HG03108 (cell line): ENCODE measurements around the gene ROR2.

Source experiments
- ATAC-seq: cut with Tn5 transposase; IDR thresholded peaks from one replicate; pipeline ENCODE4 v1.9.1; 2021; ENCODE audit warnings: moderate library complexity; ENCODE audit not compliant: unreplicated experiment

ROR2 gene

DNA sequence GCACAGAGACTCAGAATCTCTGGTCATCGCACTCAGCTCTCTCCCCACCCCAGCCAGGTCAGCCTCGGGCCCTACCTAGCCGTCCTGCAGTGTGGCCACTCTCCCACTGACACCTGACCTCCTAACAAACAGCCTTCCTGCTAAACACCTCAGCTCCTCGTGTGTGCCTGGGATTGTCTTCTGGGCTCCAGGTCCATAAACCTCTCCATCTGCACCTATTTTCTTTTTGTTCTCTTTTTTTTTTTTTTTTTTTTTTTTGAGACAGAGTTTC is 193.6 kb downstream of the ROR2 start:
- ATAC-seq = no peak

DNA sequence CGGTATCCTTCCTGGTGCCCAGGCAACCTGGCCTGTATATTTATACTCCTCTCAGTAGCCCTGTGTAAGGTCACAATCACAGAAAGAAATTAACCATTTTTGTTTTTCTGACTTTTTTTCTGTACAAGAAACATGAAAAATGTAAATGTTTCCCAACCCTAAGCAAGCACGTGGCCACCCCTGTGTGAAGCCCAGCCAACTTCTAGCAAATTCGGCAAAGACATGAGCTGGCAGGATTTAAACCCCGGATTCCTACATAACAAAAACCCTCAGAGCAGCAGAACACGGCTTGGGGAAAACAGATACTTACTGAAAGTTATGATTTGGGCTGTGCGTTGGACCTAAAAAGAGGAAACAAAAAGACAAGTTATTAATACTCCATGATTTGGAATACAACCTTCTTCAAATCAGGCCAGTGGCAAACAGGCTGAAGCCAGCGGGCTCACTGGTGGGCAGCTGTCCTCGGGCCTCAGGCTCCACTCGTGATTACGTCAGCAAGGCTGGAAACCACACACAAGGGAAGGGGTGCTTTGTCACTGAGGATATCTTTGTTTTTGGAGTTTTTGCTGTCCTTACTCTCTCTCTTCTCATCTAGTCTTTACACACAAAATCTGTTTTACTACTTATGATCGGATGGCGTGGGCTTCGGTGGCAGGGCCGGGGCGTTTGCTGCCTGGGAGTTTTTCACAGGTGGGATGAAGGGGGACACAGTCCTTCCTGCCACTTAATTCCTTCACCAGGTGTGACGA is 194.1 kb downstream of the ROR2 start:
- ATAC-seq = no peak

DNA sequence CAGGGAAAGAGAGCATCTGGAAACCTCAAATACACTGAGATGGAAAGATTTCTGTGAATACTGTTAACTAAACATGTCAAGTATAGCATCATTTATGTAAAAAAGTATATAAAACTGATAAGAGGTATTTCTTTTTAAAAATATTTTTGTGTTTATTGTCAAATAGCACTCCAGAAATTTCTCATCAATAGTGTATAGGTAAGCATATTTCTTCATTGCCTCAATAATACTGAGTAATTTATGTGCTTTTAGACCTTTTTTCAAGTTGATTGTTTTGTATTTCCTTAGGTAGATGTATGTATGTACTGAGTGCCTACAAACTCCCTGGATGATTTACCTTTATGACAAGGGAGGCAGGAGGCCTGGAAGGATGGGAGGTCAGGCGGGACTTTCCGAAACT is 196.3 kb downstream of the ROR2 start:
- no peak for ATAC-seq

DNA sequence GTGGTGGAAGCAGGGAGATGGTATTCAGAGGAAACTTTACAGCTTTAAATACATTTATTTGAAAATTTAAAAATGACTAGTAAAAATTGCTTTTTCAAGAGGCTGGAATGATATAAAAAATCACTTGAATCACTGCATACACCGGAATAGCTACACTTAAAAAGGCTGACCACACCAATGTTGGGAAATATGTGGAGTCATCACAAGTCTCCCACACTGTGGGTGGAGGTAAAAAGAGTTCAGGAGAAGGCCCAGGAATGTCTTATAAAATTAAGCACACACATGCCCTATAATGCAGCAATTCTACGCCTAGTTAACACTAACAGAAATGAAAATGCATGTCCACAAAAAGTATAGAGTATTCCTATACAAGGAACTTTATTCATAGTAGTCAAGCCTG is 198.1 kb downstream of the ROR2 start:
- ATAC-seq = no peak

DNA sequence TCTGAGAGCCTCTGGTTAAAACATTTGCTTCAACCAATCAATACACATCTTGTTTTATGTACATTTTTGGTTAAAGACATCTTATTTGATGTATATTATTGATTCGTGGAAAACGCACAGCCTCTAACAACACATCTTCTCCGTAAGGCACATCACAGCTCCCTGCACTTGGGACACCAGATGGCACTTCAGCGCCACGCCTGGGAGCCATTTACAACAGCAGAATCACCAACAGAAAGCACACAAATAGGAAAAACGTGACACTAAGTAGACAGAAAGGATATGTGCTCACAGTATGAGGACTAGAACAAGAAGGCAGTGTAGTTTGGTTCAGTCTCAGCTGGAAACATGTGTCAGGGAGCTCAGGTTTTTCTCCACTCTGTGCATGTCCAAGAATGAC is 199.7 kb downstream of the ROR2 start:
- ATAC-seq = no peak

DNA sequence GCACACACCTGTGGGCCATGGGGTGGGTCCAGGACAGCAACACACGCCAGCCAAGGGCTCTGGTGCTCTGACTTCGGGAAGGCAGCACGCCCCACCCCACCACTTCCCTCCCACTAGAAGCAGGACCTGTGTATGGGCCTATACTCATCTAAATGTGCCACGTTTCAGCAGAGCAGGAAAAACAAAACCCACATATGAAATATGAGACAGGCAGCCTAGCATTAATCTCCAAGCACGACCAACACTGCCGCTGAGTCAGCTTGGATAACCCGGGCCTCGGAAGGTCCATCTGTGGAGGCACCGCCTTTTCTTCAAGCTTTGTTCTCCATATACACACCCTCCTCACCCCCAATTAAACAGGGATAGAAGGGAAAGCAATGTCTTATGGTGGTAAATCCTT is 203.1 kb downstream of the ROR2 start:
- no peak for ATAC-seq

DNA sequence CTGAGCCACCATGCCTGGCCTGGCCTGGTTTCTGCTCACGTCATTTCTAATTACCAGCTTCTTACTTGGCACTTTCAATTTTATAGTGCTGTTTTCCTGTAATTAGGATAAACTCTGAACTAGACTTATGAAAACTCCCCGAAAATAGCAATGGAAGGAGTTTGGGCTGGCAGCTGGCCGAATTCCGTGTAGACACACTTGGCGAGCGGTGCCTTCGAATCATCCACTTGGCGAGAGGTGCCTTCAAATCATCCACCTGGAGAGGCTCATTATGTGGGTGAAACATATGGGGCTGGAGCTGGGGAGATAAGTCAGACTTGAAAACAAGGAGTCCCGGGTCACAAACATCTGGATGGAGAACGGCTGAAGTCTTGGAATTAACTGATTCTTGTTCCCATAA is 203.7 kb downstream of the ROR2 start:
- ATAC-seq = no peak

DNA sequence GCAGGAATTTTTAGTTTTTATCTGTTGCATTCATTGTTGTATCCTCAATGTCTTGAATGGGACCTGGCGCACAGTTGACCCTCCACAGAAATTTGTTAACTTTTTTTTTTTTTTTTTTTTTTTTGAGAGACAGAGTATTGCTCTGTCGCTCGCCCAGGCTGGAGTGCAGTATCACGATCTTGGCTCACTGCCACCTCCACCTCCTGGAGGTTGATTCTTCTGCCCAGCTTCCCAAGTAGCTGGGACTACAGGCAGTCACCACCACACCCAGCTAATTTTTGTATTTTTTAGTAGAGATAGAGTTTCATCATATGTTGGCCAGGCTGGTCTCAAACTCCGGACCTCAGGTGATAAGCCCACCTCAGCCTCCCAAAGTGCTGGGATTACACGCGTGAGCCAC is 205.9 kb downstream of the ROR2 start:
- ATAC-seq = no peak

DNA sequence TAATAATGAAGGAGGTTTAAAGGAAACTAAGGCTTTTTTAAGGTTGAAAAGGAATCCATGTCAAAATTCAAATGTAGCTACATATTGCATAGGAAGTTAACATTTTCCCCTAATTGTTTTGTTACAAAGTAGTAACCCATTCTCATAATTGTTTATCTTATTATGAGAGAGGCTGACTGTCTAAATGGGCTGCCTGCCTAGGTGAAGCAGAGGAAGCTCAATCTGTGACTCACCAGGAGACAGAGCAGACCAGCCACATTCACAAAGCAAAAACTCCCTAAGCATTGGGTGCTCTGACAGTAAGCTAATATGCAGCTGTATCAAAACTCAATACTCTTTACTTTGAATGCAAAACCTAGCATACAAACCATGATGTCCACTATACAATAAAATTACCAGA is 208.5 kb downstream of the ROR2 start:
- no peak for ATAC-seq

DNA sequence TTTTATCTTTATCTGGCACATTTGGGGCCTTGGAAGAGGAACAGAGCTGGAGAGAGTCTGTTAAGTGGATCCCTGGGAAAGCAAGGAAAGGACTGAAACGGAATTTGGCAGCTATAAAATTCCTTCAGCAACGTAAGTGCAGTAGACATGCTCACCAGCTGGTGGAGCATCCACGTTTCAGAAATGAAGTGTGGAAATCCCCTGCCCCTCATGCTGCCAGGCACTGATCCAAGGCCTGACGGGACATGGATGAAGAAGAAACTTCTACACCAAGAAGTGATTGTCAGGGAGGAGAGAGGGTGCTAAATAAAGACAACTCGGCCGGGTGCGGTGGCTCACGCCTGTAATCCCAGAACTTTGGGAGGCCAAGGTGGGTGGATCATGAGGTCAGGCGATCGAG is 209.3 kb downstream of the ROR2 start:
- ATAC-seq = no peak

DNA sequence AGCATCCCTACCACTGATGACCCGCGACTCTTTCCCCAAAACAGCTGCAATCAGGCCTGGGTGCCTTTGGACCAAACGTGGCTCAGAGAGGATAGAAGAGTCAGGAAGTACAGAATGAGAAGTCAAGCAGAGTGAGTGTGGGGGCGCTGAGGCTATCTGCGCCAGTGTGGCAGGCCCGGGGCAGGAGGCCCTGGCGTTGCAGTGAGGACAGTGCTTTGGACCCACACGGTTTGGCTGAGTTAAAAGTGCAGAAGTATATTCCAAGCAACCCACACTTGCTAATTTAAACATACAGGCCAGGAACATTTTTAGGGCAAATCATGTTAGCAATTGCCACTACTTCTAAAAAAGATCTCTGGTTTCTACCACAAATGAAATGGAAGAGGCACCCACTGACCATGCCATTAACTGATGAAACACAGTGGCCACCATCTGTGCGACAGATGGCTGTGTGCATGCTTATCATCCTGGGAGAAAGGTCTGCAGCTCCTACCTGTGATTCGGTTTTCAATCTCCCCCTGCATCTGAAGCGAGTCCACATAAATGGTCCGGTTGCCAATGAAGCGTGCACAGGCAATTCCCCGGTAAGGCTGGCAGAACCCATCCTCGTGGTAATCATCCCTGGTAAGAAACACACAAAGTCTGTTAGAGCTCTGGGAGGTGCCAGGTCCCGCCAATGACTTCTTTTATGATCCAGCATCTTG is 213.0 kb downstream of the ROR2 start:
- ATAC-seq = no peak

DNA sequence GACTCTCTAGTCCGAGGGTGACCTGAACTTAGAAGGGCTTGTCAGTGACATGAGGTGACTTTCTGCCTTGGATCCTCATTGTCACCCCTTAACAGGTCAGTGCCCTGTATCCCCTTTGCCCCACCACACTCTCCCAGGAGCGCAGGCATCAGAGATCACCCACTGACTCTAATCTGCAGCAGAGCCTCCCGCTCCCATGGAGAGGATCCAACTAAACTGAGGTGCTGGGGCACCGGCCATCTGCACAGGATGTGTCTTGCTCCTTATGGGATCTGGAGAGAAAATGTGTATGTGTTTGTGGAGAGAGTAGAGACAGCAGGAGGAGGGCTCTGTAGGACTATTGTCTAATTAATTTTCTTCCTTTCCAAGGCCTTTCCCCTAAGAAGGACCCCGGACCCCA is 213.7 kb downstream of the ROR2 start:
- ATAC-seq = no peak

DNA sequence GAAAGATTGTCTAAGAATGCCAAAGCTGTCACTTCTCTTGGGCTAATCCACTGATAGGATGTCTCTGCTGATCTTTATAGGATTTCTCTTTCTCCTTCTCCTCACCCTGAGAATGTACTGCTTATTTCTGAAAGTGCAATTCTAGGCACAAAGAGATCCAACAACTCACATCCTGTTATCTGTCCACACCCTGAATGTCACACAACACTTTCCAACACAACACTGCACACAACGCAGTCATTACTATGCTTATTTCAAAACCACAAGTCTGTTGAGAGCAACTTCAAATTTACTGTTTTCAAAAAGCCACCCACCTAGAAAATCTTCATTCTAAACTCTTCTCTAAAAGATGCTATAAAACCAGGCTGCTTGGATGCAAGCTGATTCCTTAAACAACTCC is 215.0 kb downstream of the ROR2 start:
- no peak for ATAC-seq

DNA sequence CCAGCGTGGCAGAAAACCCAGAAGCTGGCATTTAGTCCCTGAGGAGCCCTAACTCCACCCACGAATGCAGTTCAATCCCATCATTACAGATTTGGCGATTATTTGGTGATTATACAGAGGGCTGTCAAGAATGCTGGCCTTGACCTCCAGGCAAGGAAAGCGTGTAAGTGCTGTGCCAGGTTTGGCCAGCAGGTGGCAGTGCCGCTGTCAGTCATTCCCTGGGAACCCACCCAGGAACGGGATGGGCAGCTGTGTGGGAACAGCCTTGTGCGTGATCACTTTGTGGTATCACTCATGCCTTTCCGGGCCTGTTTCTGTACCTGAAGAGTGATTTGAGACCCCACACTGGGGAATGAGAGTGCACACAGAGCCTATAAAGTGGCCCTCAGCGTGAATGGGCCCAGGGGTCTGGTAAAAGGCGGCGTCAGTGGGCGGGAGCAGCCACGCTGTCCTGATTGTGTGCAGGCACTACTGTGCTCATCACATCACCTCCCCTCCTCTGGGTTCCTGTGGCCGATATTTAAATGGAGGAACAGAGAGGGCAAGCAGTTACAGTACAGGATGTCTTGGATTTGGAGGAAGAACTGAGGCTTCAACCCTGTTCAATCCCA is 215.6 kb downstream of the ROR2 start:
- ATAC-seq = no peak

DNA sequence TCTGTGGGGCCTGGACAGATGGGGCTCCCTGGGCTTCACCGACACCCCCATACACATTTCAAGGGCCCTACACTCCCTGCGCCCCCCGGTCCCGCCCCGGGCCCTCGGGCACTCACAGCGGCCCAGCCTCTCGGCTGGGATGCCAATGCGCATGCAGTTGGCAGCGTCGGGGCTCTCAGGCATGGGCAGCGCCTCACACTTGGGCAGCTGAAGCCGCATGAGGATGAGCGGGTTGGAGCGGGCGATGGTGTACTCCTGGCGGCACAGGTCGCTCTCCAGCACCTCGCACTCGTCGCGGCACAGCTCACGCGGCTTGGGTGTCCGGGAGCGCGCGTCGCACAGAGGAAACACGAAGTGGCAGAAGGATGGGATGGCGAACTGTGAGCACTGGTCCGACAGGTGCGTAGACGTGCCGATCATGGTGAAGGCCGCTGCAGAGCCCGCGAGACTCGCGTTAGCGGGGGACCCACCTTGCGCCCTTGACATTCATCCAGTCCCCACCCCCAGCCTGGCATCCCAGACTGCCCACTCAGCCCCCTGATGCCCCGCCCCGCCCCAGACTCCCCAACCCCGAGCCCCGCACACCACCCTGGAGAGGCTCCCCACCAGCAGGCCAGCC is 216.9 kb downstream of the ROR2 start:
- no peak for ATAC-seq

DNA sequence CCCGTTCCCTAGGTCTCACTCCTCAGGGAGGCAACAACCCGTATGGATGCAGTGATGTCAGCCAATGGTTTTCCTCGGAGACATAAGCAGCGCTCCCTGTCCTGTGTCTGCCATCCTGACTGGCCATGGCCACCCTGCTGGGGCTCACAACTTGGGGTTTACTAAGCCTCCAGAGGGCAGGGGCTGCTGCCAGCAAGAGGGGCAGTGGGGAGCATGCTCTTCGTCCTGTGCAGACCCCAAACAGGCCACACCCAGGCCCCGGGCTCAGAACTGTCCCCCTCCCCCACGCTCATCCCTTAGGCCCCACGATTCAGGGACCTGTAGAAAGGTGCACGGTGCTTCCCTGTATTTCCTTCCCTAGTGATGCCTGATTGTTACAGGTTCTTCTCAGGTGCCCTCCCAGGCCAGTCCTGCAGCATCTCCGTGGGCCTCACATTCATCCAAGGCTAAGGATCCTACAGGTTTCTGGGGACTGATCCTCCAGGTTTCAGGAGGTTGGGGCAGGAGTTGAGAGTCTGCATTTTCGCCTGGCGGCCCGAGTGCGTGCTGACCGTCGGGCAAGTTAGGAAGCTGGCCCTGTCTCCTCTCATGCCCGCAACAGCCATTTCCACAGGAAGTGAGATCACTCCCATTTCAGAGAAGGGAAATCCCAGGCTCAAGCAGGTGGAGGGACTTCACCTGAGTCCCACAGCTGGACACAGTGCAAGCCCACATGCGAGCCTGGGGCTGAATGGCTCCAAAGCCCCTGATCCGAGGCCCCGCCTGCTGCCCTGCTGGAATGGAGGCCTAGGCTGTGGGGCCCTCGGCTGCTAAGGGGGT is 217.6 kb downstream of the ROR2 start:
- ATAC-seq = no peak

DNA sequence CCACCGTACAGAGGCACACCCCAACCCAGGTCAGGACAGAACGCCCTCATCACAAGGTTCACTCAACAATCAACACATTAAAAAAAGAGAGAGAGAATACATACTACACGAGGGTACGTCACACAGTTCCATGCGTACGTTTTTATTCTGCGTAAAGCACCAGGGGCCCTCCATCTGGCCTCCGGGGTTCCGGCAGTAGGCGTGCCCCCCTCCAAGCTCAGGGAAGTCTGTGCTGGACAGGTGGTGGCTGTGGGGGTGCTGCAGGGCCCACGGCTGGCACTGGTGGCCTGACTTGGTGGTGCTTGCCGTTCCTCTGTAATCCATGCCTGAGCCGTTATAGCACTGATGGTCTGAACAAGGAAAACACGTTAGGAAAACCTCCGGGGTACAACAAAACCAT is 219.2 kb downstream of the ROR2 start:
- no peak for ATAC-seq

DNA sequence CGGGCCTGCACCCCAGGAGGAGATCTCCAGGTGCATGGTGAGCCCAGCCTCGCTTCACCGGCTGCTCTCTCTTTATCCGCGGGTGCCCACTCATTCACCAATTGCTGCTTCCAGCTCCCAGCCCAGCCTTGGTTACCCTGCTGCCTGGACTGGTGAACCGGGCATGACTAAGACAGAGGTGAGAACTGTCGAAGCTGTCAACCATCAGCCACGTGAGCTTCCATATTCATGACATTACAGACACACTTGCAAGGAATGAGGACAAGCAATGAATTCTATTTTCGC is 220.5 kb downstream of the ROR2 start:
- ATAC-seq = no peak

DNA sequence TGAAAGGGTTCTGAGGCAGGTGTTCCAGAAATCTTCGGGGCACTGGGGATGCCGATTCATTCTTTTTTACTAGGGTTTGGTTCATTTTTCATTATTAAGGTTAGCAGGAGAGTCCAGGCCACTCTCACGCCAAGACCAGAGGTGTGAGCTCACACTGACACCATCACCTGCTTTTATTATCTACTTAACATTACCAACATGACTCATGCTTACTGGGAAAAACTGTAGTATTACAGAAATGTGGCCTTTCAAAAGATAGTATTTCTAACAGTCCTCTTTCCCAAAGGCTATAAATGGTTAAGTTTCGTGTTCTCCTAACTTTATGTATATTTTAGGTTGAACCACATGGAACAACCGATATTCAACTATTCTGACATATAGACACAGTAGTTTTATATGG is 222.1 kb downstream of the ROR2 start:
- ATAC-seq = no peak

DNA sequence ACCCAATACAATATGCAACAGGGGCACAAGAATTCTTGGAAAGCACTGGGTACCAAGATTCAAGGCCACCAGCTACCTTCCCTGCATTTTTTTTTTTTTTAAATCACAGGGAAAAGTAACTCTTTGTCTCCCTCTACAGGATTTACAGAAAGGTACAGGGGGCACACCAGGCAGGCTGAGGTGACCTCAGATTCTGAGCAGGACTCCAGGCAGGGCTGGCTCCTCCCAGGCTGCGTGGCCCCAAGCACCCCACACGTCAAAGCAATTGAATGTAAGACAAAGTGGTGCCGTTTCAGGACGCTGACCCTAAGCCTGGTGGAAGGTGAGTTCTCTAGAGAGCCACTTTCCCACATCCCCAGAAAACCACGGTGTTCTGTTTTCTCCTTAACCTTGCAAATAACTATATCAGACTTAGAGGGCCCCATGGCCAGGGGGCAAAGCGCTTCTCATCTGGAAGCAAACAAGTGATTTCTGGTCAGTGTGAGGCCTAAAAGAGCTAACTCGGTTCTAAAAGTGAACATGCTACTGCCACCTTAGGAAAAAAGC is 222.6 kb downstream of the ROR2 start:
- ATAC-seq = no peak

DNA sequence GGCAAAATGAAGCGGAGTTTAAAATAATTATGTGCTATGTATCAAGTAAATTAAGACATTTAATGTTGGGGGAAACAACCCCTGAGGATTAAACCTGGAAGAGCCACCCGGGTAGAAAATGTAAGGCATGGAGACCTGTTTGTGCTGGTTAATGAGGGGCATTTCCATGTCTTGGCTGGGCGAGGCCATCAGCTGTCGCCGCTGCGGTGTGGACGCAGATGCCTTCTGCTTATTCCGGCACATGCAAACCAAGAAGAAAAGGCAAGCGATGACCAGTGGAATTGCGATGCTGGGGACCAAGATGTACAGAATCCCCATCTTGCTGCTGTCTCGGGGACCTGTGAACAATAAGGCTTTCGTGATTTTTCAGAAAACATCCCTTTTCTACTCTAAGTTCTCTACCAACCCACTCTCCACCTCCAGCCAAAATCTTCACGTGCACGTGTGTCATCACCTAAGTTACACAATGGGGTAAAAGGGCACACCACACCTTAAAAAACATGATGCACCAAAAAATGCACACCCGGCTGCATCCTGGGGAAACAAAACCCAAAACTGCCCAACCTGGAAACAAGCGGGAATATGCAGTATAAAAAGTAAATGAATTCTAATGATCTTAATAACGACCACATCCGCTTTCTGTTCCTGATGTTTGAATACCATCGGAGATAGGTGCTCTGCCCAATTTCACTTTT is 223.5 kb downstream of the ROR2 start:
- no peak for ATAC-seq
